CD4-positive, CD25-positive, alpha-beta regulatory T cell (primary cell): ENCODE data around the gene C11orf21. TPM values are rescaled to one million over a fixed set of nuclear protein-coding genes. Genes with fewer than 3 reads are reported as not detected.
"Not testable (repeated sequence)": the region's sequence is repeated elsewhere in the genome, so short reads cannot be mapped to it uniquely, and the experiment has no call there.

Source experiments
- ATAC-seq, 2 donors: fragments of 150-1000 bp; cut with Tn5 transposase; one replicate each; pipeline ENCODE4 v1.10.0; 2021; ENCODE audit warnings: low read depth in 2 of 2, moderate number of reproducible peaks in 2 of 2, moderate library complexity in 1 of 2
- DNase-seq, 3 donors: peaks; one replicate each; pipeline versions ENCODE4 v3.0.0 to v3.0.0-alpha.2; 2012 to 2022; ENCODE audit warnings: mixed read lengths in 1 of 3
- H3K27ac ChIP-seq: one replicate; pipeline ENCODE4 v1.7.0; 2013; ENCODE audit warnings: mild to moderate bottlenecking, low read length; ENCODE audit not compliant: insufficient read depth, poor library complexity, severe bottlenecking
- H3K27me3 ChIP-seq: one replicate; pipeline ENCODE4 v1.7.0; 2013; ENCODE audit warnings: low read length; ENCODE audit not compliant: control insufficient read depth, insufficient read depth
- H3K36me3 ChIP-seq: one replicate; pipeline ENCODE4 v1.7.0; 2013; ENCODE audit warnings: mild to moderate bottlenecking, low read length, moderate library complexity; ENCODE audit not compliant: control insufficient read depth, insufficient read depth
- H3K4me1 ChIP-seq: 2 replicates; pipeline ENCODE4 v1.7.0; 2013; ENCODE audit warnings: mild to moderate bottlenecking, low read length; ENCODE audit not compliant: insufficient read depth, control insufficient read depth, poor library complexity, severe bottlenecking
- H3K4me3 ChIP-seq: one replicate; pipeline ENCODE4 v1.7.0; 2013; ENCODE audit warnings: low read depth, mild to moderate bottlenecking, low read length, moderate library complexity
- H3K9me3 ChIP-seq, 2 experiments: 1 replicate in 1 of 2; 2 replicates in 1 of 2; pipeline ENCODE4 v1.7.0; 2013; ENCODE audit warnings: low read length in 2 of 2, mild to moderate bottlenecking in 1 of 2, moderate library complexity in 1 of 2; ENCODE audit not compliant: control insufficient read depth in 2 of 2
- H3K27ac Mint-ChIP-seq, 3 donors: one replicate each; pipeline ENCODE4 v1.8.0; 2020 to 2022; ENCODE audit warnings: mild to moderate bottlenecking in 3 of 3, mixed read lengths in 3 of 3, moderate library complexity in 2 of 3
- H3K27me3 Mint-ChIP-seq: one replicate; pipeline ENCODE4 v1.8.0; 2022; ENCODE audit warnings: mild to moderate bottlenecking, mixed read lengths
- H3K36me3 Mint-ChIP-seq: one replicate; pipeline ENCODE4 v1.8.0; 2020; ENCODE audit warnings: mixed read lengths
- H3K4me1 Mint-ChIP-seq, 4 donors: one replicate each; pipeline ENCODE4 v1.8.0; 2020 to 2022; ENCODE audit warnings: mixed read lengths in 4 of 4, mild to moderate bottlenecking in 1 of 4
- H3K4me3 Mint-ChIP-seq, 4 donors: one replicate each; pipeline ENCODE4 v1.8.0; 2020 to 2022; ENCODE audit warnings: mild to moderate bottlenecking in 4 of 4, mixed read lengths in 4 of 4, moderate library complexity in 3 of 4
- H3K9me3 Mint-ChIP-seq, 7 donors: one replicate each; pipeline ENCODE4 v1.8.0; 2020 to 2022; ENCODE audit warnings: mixed read lengths in 7 of 7, mild to moderate bottlenecking in 3 of 7, moderate library complexity in 2 of 7
- polyA plus RNA-seq, 4 donors: library from polyadenylated mRNA; unstranded; fragments of 300-500 nt; fragmentation: Illumina TruSeq; gene quantifications; one replicate each; pipeline ENCODE4 v1.2.3, GENCODE V29; 2021
- total RNA-seq: library from RNA; stranded (reverse); gene quantifications from one replicate; pipeline ENCODE4 v1.2.3, GENCODE V29; 2022

The C11orf21 gene
- total and polyA plus RNA-seq, 5 donors from 2014 or later, result 11.9 to 41.8 (median 16.8) TPM

DNA sequence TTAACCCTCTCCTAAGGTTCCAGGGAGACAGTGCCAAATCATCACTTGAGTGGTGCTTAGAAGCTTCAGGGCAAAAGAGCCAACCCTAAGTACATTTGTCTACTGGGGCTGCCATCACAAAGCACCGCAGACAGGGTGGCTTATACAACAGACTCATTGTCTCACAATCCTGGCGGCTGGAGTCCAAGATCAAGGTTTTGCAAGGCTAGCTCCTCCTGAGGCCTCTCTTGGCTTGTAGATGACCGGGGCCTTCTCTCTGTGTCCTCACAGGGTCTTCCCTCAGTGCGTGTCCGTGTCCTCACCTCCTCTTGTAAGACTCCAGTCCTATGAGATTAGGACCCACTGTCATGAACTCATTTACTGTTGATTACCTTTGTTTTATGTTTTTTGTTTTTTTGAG, 41.3 kb upstream of the C11orf21 start:
- no peak overlapping the region for H3K27ac ChIP-seq
- H3K36me3 ChIP-seq, result no peaks in the 10 kb centered on the region
- ATAC-seq, result no peak
- no peaks in the 10 kb centered on the region for H3K4me1 Mint-ChIP-seq
- no peak overlapping the region for H3K27ac Mint-ChIP-seq
- no peaks in the 10 kb centered on the region for H3K4me1 ChIP-seq
- H3K9me3 ChIP-seq, result no peaks in the 10 kb centered on the region
- peaks cover 0 to 9% (median 0%) of the 10 kb centered on the region in 7 donors for H3K9me3 Mint-ChIP-seq
- peaks cover 14% of the 10 kb centered on the region for H3K36me3 Mint-ChIP-seq
- no peak overlapping the region for H3K4me3 ChIP-seq
- H3K27me3 ChIP-seq, result no peaks in the 10 kb centered on the region
- DNase-seq, result no peak
- no peak overlapping the region for H3K4me3 Mint-ChIP-seq
- H3K27me3 Mint-ChIP-seq, result no peaks in the 10 kb centered on the region

DNA sequence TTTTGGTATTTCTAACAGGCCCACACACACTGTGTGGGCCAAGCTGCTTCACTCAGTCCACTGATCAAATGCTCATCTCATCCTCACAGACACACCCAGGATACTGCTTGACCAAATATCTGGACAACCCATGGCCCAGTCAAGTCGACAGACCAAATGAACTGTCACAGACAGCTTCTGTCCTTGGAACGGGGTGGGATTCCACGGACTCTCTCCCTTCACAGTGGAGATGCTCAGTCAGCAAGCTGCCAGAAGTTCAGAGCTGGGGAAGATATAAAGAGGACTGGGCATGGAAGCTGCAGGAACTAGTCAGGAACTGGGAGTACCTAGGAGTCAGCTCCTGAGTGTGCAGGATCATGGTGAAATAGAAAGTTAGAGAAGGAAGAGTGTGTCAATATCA, 40.8 kb upstream of the C11orf21 start:
- Histone ChIP-seq H3K4me3 (no peak overlapping the region), H3K36me3 (no peaks in the 10 kb centered on the region), H3K4me1 (no peaks in the 10 kb centered on the region), H3K9me3 (no peaks in the 10 kb centered on the region), H3K27me3 (no peaks in the 10 kb centered on the region), H3K27ac (no peak overlapping the region)
- Mint-ChIP-seq H3K4me3 (no peak overlapping the region), H3K27me3 (peaks cover under 1% of the 10 kb centered on the region), H3K36me3 (peaks cover 14% of the 10 kb centered on the region), H3K4me1 (no peaks in the 10 kb centered on the region), H3K27ac (peak overlapping the region in 1 of 3 donors; percentile 62), H3K9me3 (peaks cover 0 to 8% (median 0%) of the 10 kb centered on the region in 7 donors)
- no peak for ATAC-seq
- no peak for DNase-seq

DNA sequence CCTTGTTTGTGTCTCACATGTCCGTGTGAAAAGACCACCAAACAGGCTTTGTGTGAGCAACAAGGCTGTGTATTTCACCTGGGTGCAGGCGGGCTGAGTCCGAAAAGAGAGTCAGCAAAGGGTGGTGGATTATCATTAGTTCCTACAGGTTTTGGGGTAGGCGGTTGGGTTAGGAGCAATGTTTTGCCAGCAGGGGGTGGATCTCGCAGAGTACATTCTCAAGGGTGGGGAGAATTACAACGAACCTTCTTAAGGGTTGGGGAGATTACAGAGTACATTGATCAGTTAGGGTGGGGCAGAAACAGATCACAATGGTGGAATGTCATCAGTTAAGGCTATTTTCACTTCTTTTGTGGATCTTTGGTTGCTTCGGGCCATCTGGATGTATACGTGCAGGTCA, 37.0 kb upstream of the C11orf21 start:
- not testable (repeated sequence) for H3K27ac Mint-ChIP-seq, H3K36me3 Mint-ChIP-seq, H3K27ac ChIP-seq, H3K36me3 ChIP-seq, H3K9me3 ChIP-seq, DNase-seq, H3K4me1 ChIP-seq, ATAC-seq, H3K4me3 Mint-ChIP-seq, H3K4me3 ChIP-seq, H3K9me3 Mint-ChIP-seq, H3K27me3 ChIP-seq, H3K27me3 Mint-ChIP-seq, H3K4me1 Mint-ChIP-seq

DNA sequence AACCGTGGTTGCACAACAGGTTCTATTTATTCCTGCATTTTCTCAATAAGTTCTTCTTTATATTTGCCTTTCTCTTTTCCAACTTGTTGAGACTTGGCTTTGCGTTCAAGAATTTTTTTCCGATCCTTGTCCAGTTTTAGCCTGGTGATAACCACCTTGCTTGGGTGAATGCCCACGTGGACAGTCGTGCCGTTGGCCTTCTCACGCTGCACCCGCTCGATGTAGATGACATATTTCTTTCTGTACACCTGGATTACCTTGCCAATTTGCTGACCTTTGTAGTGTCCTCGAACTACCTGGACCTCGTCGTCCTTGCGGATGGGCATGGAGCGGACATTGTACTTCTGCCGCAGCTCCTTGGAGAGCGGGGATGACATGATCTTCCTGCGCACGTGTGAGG, 33.6 kb upstream of the C11orf21 start:
- H3K36me3 ChIP-seq, H3K27ac Mint-ChIP-seq, ATAC-seq, H3K4me1 ChIP-seq, H3K27me3 Mint-ChIP-seq, H3K9me3 ChIP-seq, H3K27me3 ChIP-seq, DNase-seq, H3K27ac ChIP-seq, H3K4me3 Mint-ChIP-seq, H3K4me3 ChIP-seq, H3K36me3 Mint-ChIP-seq, H3K4me1 Mint-ChIP-seq: not testable (repeated sequence)
- peaks cover 0 to 13% (median 2%) of the 10 kb centered on the region in 7 donors for H3K9me3 Mint-ChIP-seq

DNA sequence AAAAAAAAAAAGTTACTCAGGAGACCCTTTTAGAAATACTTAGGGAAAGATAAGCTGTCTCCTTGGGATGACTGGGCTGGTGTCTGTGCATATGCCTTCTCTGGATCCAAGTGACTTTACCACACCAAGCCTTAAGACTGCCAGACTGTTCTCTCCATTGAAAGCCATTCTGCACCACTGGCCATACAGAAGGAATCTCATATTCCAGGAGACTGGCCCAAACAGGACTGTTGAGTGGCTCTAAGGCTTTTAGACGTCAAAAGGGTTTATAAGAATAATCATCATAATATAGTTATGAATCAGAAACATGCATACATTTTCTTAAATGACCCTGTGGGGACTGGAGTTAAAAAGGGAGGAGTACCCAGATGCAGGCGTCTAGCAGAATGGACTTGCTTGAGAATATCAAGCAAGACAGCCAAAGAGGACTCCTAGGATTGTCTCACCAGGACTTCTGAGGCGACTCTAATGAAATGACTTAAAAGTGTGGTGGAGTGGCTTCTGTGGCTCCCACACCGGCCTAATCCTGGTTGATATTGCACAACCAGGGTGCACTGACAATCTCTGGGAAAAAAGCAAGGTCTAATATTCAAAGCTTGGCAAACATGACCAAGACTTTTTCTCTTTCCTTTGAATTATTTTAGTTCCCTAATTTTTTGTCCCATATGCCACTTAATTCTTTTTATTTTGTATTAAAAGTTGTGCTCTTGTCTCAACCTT, 31.9 kb upstream of the C11orf21 start:
- not testable (repeated sequence) for H3K9me3 ChIP-seq, H3K36me3 Mint-ChIP-seq, H3K9me3 Mint-ChIP-seq, H3K27ac ChIP-seq, DNase-seq, H3K27me3 Mint-ChIP-seq, H3K36me3 ChIP-seq, H3K4me3 ChIP-seq, H3K4me1 Mint-ChIP-seq, H3K27ac Mint-ChIP-seq, H3K27me3 ChIP-seq, H3K4me1 ChIP-seq, H3K4me3 Mint-ChIP-seq, ATAC-seq

DNA sequence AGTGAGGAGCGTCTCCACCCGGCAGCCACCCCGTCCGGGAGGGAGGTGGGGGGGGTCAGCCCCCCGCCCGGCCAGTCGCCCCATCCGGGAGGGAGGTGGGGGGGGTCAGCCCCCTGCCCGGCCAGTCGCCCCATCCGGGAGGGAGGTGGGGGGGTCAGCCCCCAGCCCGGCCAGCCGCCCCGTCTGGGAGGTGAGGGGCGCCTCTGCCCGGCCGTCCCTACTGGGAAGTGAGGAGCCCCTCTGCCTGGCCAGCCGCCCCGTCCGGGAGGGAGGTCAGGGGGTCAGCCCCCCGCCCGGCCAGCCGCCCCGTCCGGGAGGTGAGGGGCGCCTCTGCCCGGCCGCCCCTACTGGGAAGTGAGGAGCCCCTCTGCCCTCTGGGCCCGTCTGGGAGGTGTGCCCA, 30.9 kb upstream of the C11orf21 start:
- H3K9me3 ChIP-seq, ATAC-seq, H3K4me1 Mint-ChIP-seq, H3K27me3 Mint-ChIP-seq, H3K9me3 Mint-ChIP-seq, DNase-seq, H3K4me1 ChIP-seq, H3K27ac ChIP-seq, H3K36me3 Mint-ChIP-seq, H3K4me3 ChIP-seq, H3K4me3 Mint-ChIP-seq, H3K27me3 ChIP-seq, H3K36me3 ChIP-seq, H3K27ac Mint-ChIP-seq: not testable (repeated sequence)

DNA sequence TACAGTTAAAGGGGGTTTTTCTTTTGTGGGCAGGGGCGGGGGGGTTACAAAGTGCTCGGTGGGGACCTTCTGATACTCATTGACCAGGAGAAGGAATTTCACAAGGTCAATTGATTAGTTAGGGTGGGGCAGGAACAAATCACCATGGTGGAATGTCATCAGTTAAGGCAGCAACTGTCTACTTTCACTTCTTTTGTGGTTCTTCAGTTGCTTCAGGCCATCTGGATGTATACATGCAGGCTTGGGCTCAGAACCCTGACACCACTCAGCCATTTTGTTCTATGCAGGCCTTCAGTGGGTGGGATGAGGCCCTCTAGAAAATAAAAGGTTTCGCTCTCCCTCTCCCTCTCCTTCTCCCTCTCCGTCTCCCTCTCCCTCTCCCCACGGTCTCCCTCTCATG, 29.7 kb upstream of the C11orf21 start:
- ATAC-seq, result no peak

DNA sequence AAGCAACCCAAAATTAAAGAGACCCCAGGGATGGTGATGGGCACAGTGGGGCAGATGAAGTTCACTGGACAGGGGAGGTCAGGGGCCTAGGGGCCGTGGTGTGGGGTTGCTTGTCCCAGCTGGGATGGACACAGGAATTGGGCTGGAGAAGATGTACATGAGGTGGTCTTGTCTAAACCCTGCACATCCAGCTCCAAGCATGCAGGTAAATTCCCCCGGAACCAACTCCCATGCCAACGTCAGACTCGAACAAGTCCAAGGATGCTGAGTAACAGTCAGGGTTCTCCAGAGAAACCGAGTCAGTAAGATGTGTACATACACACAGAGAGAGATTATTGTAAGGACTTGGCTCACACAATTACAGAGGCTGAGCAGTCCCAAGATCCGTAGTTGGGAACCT, 29.0 kb upstream of the C11orf21 start:
- no peaks in the 10 kb centered on the region for H3K36me3 Mint-ChIP-seq
- ATAC-seq, result no peak
- no peaks in the 10 kb centered on the region for H3K36me3 ChIP-seq
- no peak overlapping the region for H3K27ac ChIP-seq
- no peaks in the 10 kb centered on the region for H3K4me1 Mint-ChIP-seq
- H3K9me3 Mint-ChIP-seq, result peaks cover 0 to 9% (median 2%) of the 10 kb centered on the region in 7 donors
- H3K27me3 Mint-ChIP-seq, result no peaks in the 10 kb centered on the region
- DNase-seq, result no peak
- no peaks in the 10 kb centered on the region for H3K27me3 ChIP-seq
- no peak overlapping the region for H3K27ac Mint-ChIP-seq
- no peak overlapping the region for H3K4me3 ChIP-seq
- H3K4me1 ChIP-seq, result no peaks in the 10 kb centered on the region
- H3K4me3 Mint-ChIP-seq, result no peak overlapping the region
- H3K9me3 ChIP-seq, result peaks cover 0 to 4% of the 10 kb centered on the region in 2 experiments

More for the DNA sequence above, 29.7 kb upstream of the C11orf21 start:
- Histone ChIP-seq H3K27ac (no peak overlapping the region), H3K36me3 (no peaks in the 10 kb centered on the region), H3K4me3 (no peak overlapping the region), H3K9me3 (peaks cover 0 to 4% of the 10 kb centered on the region in 2 experiments), H3K4me1 (no peaks in the 10 kb centered on the region), H3K27me3 (no peaks in the 10 kb centered on the region)
- no peaks in the 10 kb centered on the region for H3K27me3 Mint-ChIP-seq
- no peaks in the 10 kb centered on the region for H3K36me3 Mint-ChIP-seq
- H3K9me3 Mint-ChIP-seq, result peaks cover 0 to 7% (median 2%) of the 10 kb centered on the region in 7 donors
- no peak for DNase-seq
- H3K4me1 Mint-ChIP-seq, result no peaks in the 10 kb centered on the region
- no peak overlapping the region for H3K4me3 Mint-ChIP-seq
- H3K27ac Mint-ChIP-seq, result peak overlapping the region in 1 of 3 donors; percentile 83
